B cell (primary cell): ENCODE measurements around the gene PPP1R9A. TPM values are rescaled to one million over a fixed set of nuclear protein-coding genes. Genes with fewer than 3 reads are reported as not detected.

Source experiments
- ATAC-seq: fragments of 200-7000 bp; cut with Tn5 transposase; one replicate; pipeline ENCODE4 v1.10.0; 2021; ENCODE audit warnings: low read depth, mild to moderate bottlenecking, moderate number of reproducible peaks, moderate library complexity
- CTCF ChIA-PET: fragments of 350-600 bp; sonication (Branson Sonifier 250); formaldehyde crosslinking; loops from one replicate; lab custom pipeline; 2021; ENCODE audit warnings: antibody characterized with exemption, inconsistent platforms; lab: Charles Lee
- POLR2A ChIA-PET: fragments of 350-600 bp; sonication (Branson Sonifier 250); formaldehyde crosslinking; loops from one replicate; lab custom pipeline; 2021; ENCODE audit warnings: antibody characterized with exemption; lab: Charles Lee
- DNase-seq: peaks from one replicate; pipeline ENCODE4 v3.0.0; 2013
- H2AFZ ChIP-seq: 2 replicates; pipeline ENCODE4 v1.6.1; 2012; ENCODE audit warnings: mild to moderate bottlenecking, low read depth, low read length; ENCODE audit not compliant: insufficient read depth, poor library complexity, severe bottlenecking
- H3K27ac ChIP-seq, 2 donors: 1 replicate in 1 of 2; 2 replicates in 1 of 2; pipeline ENCODE4 v1.5.1; 2012 to 2013; ENCODE audit warnings: low read length in 2 of 2, mild to moderate bottlenecking in 2 of 2, moderate library complexity in 1 of 2
- H3K27me3 ChIP-seq, 4 experiments: fragments of 200-600 bp in 1 of 4; sonication (generic) in 1 of 4; replicated peaks in 1 of 4; 1 replicate in 2 of 4; 2 replicates in 2 of 4; pipeline versions ENCODE4 v1.6.1 to v1.7.0; 2013 to 2016; ENCODE audit warnings: low read length in 3 of 4, mild to moderate bottlenecking in 2 of 4, mixed read lengths in 1 of 4, moderate library complexity in 1 of 4; ENCODE audit not compliant: insufficient read depth in 4 of 4, control insufficient read depth in 3 of 4; ENCODE audit errors: control extremely low read depth in 1 of 4
- H3K36me3 ChIP-seq, 2 experiments: replicated peaks in 1 of 2; 1 replicate in 1 of 2; 2 replicates in 1 of 2; pipeline versions ENCODE4 v1.6.1 to v1.7.1; 2013; ENCODE audit warnings: low read length in 1 of 2; ENCODE audit not compliant: insufficient read depth in 2 of 2, control insufficient read depth in 1 of 2; ENCODE audit errors: control extremely low read depth in 1 of 2, extremely low read depth in 1 of 2
- H3K4me1 ChIP-seq, 2 donors: fragments of 200-600 bp in 1 of 2; sonication (generic) in 1 of 2; 1 replicate in 1 of 2; 2 replicates in 1 of 2; pipeline versions ENCODE4 v1.5.1 to v1.6.1; 2013 to 2017; ENCODE audit warnings: low read length in 2 of 2; ENCODE audit not compliant: control insufficient read depth in 2 of 2, insufficient read depth in 2 of 2
- H3K4me2 ChIP-seq: replicated peaks from 2 replicates; pipeline ENCODE3; 2012; ENCODE audit warnings: mild to moderate bottlenecking, low read depth, low read length; ENCODE audit not compliant: poor library complexity, severe bottlenecking
- H3K4me3 ChIP-seq, 5 experiments: fragments of 200-600 bp in 1 of 5; sonication (generic) in 1 of 5; 1 replicate in 3 of 5; 2 replicates in 2 of 5; pipeline versions ENCODE4 v1.5.1 to v1.7.0; 2011 to 2016; ENCODE audit warnings: low read length in 4 of 5, mild to moderate bottlenecking in 4 of 5, low read depth in 2 of 5, control low read depth in 1 of 5, moderate library complexity in 1 of 5; ENCODE audit not compliant: insufficient read depth in 1 of 5; ENCODE audit errors: control extremely low read depth in 1 of 5, extremely low read depth in 1 of 5
- H3K79me2 ChIP-seq: fragments of 200-600 bp; sonication (generic); one replicate; pipeline ENCODE4 v1.6.0; 2016; ENCODE audit warnings: low read length; ENCODE audit not compliant: control insufficient read depth, insufficient read depth
- H3K9ac ChIP-seq: fragments of 200-600 bp; sonication (generic); 2 replicates; pipeline ENCODE4 v1.6.1; 2017; ENCODE audit warnings: mild to moderate bottlenecking, low read length, moderate library complexity
- H3K9me3 ChIP-seq, 3 donors: one replicate each; pipeline versions ENCODE4 v1.6.1 to v1.7.1; 2013; ENCODE audit warnings: low read length in 2 of 3; ENCODE audit not compliant: control insufficient read depth in 2 of 3, insufficient read depth in 1 of 3; ENCODE audit errors: control extremely low read depth in 1 of 3
- H4K20me1 ChIP-seq: 2 replicates; pipeline ENCODE4 v1.6.0; 2012; ENCODE audit warnings: mild to moderate bottlenecking, low read length; ENCODE audit not compliant: insufficient read depth, control insufficient read depth, poor library complexity, severe bottlenecking
- H3K27ac Mint-ChIP-seq: one replicate; pipeline ENCODE4 v1.8.0; 2021; ENCODE audit warnings: mixed read lengths
- H3K27me3 Mint-ChIP-seq: one replicate; pipeline ENCODE4 v1.8.0; 2021; ENCODE audit warnings: mixed read lengths
- H3K4me1 Mint-ChIP-seq: one replicate; pipeline ENCODE4 v1.8.0; 2021; ENCODE audit warnings: mixed read lengths
- H3K4me3 Mint-ChIP-seq: one replicate; pipeline ENCODE4 v1.8.0; 2021; ENCODE audit warnings: mixed read lengths
- H3K9me3 Mint-ChIP-seq: one replicate; pipeline ENCODE4 v1.8.0; 2022; ENCODE audit warnings: mixed read lengths; ENCODE audit not compliant: insufficient read depth
- EZH2 ChIP-seq: IDR thresholded peaks from 2 replicates; pipeline ENCODE4 v1.6.1; 2012; ENCODE audit warnings: borderline replicate concordance, low read depth, mild to moderate bottlenecking, moderate library complexity, low read length; ENCODE audit not compliant: insufficient read depth, poor library complexity, severe bottlenecking
- WGBS: methylation state at CpG from one replicate; pipeline ENCODE4 v1.1.5; 2013; ENCODE audit warnings: missing lambda C conversion rate; ENCODE audit not compliant: insufficient coverage; 5-methylcytosine and 5-hydroxymethylcytosine counted together
- intact Hi-C: fragments of 100-400 bp; cut with micrococcal nuclease; formaldehyde crosslinking; loops from one replicate; pipeline ENCODE4 v1.10.0; 2022
- polyA plus RNA-seq: library from polyadenylated mRNA; depleted of rRNA; stranded (reverse); fragments of >200 nt; gene quantifications from 2 replicates; pipeline ENCODE4 v1.2.3, GENCODE V29; 2012
- total RNA-seq, 2 donors: library from RNA; stranded (reverse); fragments of 120-200 nt in 1 of 2; gene quantifications; 1 replicate in 1 of 2; 2 replicates in 1 of 2; pipeline versions ENCODE4 v1.2.3 to v1.2.4, GENCODE V29; 2013 to 2022
- TF ChIP-seq, protein P1 (sequence below): fragments of 200-600 bp; IDR thresholded peaks from one replicate; pipeline ENCODE4 v1.8.0; 2022; ENCODE audit warnings: antibody characterized with exemption, mild to moderate bottlenecking

PPP1R9A gene
- total and polyA plus RNA-seq, 2 donors (not counting 1 experiment from before 2014, with no cell fraction given): 1.1 to 4.8 TPM

DNA sequence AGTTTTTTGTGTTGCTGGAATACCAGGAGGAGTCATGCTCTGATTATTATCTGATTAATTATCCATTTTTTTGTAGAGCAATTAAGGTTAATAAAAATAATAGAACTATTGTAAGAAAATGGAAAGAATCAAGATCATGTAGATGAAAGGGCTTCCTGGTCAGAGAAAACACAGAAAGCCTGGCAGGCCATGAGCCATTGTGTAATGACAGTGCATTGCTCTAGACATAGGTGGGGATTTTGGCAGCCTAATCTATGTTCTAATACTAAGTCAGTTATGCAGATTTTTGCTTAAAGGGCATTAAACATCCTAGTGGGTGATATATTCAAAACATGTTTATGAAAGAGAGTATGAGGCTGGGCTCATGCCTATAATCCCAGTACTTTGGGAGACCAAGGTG, 198.2 kb downstream of the PPP1R9A start:
- POLR2A ChIA-PET: no interaction called here
- CTCF ChIA-PET: no interaction called here
- no peak overlapping the region for H3K4me3 ChIP-seq

DNA sequence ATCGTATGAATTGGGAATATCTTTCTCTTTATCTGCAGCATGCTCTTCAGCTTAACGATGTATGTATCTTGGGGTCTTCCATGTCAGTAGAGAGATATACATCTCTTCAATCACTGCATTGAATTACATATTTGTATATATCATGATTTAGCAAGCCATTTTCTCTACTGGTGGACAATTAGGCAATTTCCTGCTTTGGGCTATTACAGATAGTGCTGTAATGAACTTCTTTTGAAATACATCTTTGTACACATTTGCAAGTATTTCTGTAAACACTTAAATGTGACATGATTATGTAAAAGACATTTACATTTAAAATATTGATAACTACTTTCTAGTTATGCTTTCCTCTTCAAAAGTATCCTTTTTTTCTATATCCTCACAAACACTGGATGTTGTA, 199.0 kb downstream of the PPP1R9A start:
- H3K27me3 Mint-ChIP-seq: peaks cover 5% of the 10 kb centered on the region

More for the DNA sequence above, 198.2 kb downstream of the PPP1R9A start:
- no peak overlapping the region for H2AFZ ChIP-seq
- no peak for ATAC-seq
- DNase-seq: no peak
- H3K27ac ChIP-seq: no peak overlapping the region
- no peak overlapping the region for H3K4me2 ChIP-seq
- Mint-ChIP-seq H3K4me3 (no peak overlapping the region), H3K27ac (no peak overlapping the region), H3K9me3 (no peaks in the 10 kb centered on the region), H3K4me1 (no peaks in the 10 kb centered on the region), H3K27me3 (peaks cover under 1% of the 10 kb centered on the region)
- no peaks in the 10 kb centered on the region for H3K4me1 ChIP-seq
- intact Hi-C loops: no loop called here
- H4K20me1 ChIP-seq: no peaks in the 10 kb centered on the region
- H3K9me3 ChIP-seq: no peaks in the 10 kb centered on the region
- no peaks in the 10 kb centered on the region for H3K79me2 ChIP-seq
- H3K36me3 ChIP-seq: no peaks in the 10 kb centered on the region
- no peaks in the 10 kb centered on the region for H3K27me3 ChIP-seq
- no peak overlapping the region for H3K9ac ChIP-seq
- TF ChIP-seq EZH2: no peak
- TF ChIP-seq, protein P1, sequence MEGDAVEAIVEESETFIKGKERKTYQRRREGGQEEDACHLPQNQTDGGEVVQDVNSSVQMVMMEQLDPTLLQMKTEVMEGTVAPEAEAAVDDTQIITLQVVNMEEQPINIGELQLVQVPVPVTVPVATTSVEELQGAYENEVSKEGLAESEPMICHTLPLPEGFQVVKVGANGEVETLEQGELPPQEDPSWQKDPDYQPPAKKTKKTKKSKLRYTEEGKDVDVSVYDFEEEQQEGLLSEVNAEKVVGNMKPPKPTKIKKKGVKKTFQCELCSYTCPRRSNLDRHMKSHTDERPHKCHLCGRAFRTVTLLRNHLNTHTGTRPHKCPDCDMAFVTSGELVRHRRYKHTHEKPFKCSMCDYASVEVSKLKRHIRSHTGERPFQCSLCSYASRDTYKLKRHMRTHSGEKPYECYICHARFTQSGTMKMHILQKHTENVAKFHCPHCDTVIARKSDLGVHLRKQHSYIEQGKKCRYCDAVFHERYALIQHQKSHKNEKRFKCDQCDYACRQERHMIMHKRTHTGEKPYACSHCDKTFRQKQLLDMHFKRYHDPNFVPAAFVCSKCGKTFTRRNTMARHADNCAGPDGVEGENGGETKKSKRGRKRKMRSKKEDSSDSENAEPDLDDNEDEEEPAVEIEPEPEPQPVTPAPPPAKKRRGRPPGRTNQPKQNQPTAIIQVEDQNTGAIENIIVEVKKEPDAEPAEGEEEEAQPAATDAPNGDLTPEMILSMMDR: no peak

More for the DNA sequence above, 199.0 kb downstream of the PPP1R9A start:
- H2AFZ ChIP-seq: no peak overlapping the region
- intact Hi-C loops: no loop called here
- no peaks in the 10 kb centered on the region for H3K9me3 ChIP-seq
- no peak overlapping the region for H3K9ac ChIP-seq
- no peaks in the 10 kb centered on the region for H3K27me3 ChIP-seq
- ATAC-seq: no peak
- no peaks in the 10 kb centered on the region for H3K4me1 ChIP-seq
- CTCF ChIA-PET: no interaction called here
- H3K36me3 ChIP-seq: no peaks in the 10 kb centered on the region
- DNase-seq: no peak
- TF ChIP-seq EZH2: no peak
- TF ChIP-seq, protein P1: no peak
- Mint-ChIP-seq H3K4me3 (no peak overlapping the region), H3K4me1 (no peaks in the 10 kb centered on the region), H3K9me3 (no peaks in the 10 kb centered on the region), H3K27ac (no peak overlapping the region)
- WGBS: no CpG with 5 or more reads among the region's 2 CpGs
- POLR2A ChIA-PET: no interaction called here
- H4K20me1 ChIP-seq: no peaks in the 10 kb centered on the region
- no peak overlapping the region for H3K4me3 ChIP-seq
- H3K4me2 ChIP-seq: no peak overlapping the region
- H3K79me2 ChIP-seq: no peaks in the 10 kb centered on the region
- H3K27ac ChIP-seq: no peak overlapping the region
